Myocyte (in vitro differentiated cells): ENCODE results near the gene APPL2. TPM values are rescaled to one million over a fixed set of nuclear protein-coding genes. Genes with fewer than 3 reads are reported as not detected.
A peak's percentile ranks its signal among the peaks of the same experiment; 100 is the strongest.
"Not testable (repeated sequence)": the region's sequence is repeated elsewhere in the genome, so short reads cannot be mapped to it uniquely, and the experiment has no call there.

Source experiments
- DNase-seq: peaks from one replicate; pipeline ENCODE4 v3.0.0-alpha.2; 2012; ENCODE audit warnings: low read depth
- total RNA-seq: library from RNA; depleted of rRNA; stranded (reverse); fragments of >200 nt; gene quantifications from 2 replicates; pipeline ENCODE4 v1.2.3, GENCODE V29; 2014

The APPL2 gene
- total RNA-seq, 1 donor from 2014 or later: 20.4 TPM

DNA sequence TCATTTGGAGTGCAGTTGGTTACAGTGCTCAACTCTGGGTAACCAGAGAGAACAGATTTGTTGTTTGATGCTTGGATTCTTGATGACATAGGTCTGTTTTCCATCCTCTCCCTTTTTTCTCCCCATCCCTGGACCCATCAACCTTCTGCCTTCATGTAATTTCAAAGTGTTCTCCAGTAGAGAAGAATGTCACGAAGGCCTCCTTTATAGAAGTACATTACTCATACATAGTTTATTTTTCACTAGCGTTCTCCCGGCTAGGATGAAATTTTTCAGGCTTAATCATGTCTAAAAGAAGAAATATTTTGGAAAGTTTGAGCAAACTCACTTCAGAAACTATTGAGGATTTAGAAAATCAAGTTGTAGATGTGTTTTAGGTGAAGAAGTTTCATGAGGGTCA lies 20.9 kb upstream of the APPL2 start:
- peak; percentile 33 for DNase-seq

DNA sequence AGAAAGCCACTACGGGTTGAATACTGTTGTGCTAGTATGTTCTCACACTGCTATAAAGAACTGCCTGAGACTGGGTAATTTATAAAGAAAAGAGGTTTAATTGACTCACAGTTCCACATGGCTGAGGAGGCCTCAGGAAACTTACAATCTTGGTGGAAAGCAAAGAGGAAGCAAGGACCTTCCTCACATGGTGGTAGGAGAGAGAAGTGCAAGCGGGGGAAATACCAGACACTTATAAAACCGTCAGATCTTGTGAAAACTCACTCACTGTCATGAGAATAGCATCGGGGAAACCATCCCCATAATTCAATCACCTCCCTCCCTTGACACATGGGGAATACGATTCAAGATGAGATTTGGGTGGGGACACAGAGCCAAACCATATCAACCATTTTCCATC lies 20.5 kb upstream of the APPL2 start:
- not testable (repeated sequence) for DNase-seq

DNA sequence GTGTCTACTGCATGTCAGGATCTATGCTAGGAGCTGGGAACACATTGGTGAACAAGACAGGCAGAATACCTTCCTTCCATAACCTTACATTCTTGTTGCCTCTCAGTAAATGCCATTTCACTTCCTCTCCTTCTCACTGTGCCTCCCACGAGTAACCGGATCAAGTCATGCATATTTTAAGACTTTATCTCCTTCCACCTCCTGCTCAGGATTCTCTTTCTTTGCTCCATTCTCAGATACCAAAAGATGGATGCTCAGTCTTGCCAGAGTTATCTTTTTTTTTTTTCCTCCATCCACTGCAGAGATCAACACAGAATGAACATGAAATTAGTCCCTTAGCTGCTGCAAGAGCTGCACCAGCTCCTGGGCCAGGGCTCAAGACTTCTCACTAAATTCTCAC lies 20.0 kb upstream of the APPL2 start:
- no peak for DNase-seq

DNA sequence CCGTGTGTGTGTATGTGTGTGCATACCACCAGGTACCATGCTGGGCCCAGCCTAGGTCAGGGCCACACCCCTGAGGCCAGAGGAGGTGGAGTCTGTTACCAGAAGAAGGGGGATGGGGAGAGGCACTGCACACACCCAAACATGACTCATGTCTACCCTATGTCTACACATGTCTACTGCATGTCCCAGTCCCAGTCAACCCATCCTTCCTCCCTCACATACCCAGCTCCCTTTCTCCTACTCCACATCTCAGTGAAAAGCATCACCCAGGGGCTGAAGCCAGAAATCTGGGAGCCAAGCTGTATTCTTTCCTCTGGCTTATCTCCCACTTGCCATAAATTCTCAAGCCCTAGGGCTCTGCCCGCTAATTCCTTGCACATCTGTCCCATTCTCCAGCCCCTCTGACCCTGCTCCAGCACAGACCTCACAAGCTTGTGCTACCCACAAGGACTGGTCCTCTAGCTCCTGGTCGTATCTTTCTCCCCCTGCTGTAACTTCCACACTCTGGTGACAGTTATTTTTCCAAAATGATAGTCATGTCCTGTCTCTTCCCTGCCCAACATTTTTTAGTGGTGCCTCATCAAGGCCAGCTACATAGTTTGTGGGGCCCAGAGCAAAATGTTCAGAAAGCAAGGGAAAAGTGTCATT lies 18.0 kb upstream of the APPL2 start:
- DNase-seq: peak; percentile 72

DNA sequence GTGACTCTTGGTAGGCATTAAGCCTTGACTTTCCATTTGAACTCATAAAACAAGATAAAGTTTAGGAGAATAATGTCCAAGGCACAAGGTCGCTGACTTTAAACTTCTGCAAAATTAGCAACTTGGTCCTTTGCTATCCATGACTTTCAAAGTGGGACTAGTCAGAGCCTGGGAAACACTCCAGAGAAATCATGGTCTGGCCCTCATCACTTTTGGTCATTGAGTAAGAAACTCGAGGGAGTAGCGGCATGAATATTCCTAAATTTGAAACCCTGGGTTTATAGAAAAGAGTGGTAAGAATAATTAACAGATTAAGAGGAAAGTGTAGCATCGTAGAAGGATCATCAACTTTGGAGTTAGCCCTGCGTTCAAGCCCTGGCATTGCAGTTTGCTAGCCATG lies 16.9 kb upstream of the APPL2 start:
- DNase-seq: no peak

DNA sequence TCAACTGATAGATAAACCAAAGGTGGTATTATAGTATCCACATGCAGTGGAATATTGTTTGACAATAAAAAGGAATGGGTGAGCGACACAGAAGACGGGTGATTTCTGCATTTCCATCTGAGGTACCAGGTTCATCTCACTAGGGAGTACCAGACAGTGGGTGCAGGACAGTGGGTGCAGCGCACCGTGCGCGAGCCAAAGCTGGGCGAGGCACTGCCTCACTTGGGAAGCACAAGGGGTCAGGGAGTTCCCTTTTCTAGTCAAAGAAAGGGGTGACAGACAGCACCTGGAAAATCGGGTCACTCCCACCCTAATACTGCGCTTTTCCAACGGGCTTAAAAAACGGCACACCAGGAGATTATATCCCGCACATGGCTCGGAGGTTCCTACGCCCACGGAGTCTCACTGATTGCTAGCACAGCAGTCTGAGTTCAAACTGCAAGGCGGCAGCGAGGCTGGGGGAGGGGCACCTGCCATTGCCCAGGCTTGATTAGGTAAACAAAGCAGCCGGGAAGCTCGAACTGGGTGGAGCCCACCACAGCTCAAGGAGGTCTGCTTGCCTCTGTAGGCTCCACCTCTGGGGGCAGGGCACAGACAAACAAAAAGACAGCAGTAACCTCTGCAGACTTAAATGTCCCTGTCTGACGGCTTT lies 9.9 kb upstream of the APPL2 start:
- not testable (repeated sequence) for DNase-seq

DNA sequence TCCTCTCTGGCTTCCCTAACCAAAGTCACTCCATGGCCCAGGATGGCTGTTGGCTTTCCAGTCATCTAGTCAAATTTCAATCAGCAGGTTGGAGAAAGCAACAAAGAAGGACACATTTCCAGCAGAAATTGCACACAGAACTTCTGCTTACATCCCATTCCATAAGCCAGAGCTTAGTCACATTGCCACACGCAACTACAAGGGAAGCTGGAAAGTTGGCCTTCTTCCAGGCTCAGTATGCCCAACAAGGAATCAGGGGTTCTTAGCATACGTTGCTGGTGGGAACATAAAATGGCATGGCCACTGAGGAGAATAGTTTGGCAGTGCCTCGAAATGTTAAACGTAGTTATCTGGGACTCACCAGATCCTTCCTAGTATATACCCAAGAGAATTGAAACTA lies 9.3 kb upstream of the APPL2 start:
- no peak for DNase-seq

DNA sequence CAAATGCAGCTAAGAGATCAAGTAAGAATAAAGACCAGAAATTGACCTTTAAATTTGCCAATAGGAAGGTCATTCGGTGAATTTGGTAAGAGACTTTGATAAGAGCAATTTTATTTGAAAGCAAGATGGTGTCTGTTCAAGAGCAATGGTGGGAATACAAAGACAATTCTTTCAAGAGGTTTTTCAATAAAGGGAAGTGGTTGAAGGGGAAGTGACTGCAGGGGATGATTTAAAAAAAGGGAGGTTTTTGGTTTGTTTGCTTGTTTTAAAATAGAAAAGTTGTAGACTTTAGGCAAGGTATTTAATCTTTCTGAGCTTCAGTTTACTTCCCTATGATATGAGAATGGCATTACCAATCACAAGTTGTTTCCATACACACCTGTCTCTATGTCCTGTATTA lies 4.3 kb upstream of the APPL2 start:
- no peak for DNase-seq

DNA sequence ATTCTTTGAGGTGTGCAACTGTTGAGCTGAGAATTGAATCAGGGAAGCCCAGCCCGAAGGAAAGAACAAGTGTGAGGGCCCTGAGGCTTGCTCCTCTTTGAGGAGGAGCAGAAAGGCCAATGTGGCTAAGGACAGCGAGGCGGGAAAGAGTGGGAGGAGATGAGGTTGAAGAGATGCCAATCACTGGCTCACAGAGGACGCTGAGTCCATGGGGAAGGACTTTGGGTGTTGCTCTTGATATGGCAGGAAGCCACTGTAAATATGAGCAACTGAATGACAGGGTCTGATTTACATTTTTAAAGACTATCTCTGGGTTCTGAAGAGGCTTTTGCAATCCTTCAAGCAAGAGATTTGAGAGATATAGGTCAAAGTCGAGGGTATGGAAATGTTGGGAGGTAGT lies 3.3 kb upstream of the APPL2 start:
- no peak for DNase-seq

DNA sequence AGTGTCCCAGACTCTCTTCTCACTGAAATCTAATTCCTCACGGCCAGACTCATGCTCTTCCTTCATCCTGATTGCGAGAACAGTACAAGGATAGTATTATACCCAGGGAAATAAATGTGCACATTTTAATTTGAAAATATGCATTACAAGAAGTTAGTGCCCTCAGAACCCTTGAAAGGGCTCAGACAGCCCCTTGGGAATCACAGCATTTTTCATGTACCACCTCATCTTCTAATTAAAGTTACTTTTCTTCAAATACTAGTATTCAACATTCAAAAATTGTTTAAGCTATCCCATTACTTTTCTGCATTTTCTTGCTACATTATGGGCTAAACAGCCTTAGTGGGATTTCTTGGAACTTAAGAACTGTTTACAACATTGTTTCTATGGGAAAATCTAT lies 1.7 kb upstream of the APPL2 start:
- no peak for DNase-seq

DNA sequence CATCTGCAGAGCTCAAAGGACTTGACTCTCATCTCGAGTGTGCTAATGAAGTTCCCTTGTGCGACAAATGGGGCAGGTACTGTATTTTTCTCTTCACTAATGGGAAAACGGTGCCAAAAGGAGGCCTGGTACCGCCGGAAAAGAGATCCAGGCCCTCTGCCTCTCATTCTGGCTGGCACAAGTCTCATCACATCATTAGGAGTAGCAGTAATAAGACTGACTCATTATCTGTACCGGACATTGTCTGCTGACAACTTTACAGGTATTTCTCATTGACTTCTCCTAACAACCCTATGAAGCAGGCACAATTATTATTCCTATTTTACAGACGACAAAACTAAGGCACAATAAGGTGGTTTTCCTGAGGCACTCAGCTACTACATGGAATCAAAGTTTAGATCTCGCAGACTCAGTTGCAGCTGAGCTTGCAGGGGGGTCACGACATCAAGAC lies 668 bp downstream of the APPL2 start:
- DNase-seq: no peak

DNA sequence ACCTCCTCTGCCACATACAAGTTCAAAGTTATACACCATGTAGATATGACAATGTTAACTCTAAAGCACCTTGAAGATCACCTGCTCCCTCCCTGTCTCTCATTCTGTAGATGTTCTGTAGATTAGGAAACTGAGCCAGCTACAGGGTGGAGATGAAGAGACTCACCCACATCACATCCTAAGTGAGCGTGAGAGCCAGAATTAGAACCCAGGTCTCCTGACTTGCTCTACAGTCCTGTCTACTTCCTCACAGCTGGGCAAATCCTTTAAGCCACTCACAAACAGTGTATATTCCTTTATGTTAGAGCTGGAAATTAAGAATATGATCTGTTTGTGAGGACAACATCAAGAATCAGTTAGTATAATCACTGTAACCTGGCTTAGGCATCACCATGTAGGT lies 1.8 kb downstream of the APPL2 start:
- DNase-seq: no peak

DNA sequence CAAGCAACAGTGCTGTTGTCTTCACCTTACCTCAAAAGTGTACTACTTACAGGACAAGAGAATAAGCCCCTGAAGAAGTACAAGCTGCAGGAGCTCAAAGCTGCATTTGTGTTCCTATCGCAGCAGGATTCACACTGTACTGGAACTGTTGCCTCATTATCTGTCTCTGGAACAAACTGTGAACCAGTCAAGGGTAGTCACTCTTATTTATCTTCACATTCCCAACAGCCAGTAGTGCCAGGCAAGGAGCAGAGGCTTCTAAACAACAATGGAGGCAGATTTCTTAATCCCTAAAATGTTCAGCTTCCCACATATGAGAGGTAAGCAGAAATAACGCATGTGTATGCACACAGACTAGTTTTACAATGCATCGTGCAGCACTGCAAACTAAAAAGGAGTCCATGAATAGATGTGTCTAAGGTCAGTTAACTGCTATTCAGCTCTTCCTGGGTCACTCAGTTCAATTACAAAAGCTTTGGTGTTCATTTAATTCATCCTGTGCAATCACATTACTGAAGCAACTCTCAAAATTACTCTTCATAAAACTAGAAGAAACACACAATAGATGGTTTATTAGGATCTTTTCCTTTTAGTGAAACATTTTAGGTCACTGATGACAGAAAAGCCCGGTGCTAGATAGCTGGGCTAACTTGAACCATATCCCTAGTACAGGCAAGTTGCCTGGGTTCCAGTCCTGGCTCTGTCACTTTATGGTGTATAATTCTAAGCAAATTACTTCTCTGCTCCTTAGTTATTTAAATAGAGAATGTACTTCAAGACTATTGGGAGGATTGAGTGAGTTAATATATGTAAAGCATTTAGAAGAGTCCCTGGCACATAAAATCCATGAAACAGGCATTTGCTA lies 2.7 kb downstream of the APPL2 start:
- no peak for DNase-seq

DNA sequence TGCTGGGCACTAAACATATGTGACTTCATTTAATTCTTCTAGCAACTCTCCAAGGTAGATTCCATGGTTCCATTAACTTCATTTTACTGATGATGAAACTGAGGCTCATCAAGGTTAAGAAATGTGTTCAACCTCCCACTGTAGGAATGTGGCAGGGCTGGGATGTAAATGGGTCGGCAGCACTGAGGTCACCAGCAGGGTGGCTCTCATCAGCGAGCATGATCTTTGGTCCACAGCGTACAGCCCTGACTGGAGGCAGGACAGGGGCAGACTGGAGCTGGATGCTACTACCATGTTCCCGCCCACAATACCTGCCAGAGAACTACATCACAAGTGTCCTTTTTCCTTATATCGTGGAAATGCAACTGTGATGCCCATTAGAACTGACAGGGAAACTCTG lies 4.6 kb downstream of the APPL2 start:
- DNase-seq: no peak

DNA sequence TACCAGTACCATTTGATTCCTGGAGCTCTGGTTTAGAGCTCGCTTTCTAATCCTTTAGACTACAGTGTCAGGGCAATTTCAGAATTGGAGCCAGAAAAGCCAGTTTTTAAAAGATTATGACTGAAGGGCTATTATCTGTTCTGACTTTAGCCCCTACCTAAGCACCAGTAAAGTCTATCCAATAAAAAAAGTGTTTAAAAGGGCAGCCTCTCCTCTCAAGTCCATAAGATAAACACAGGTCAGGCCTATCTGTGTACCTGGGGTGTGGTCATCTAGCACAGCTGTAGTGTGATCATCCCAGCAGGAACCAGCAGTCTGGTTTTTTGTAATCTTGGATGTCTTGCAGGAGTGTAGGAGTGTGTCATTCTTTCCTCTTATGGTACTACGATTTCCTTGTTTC lies 6.6 kb downstream of the APPL2 start:
- DNase-seq: no peak

DNA sequence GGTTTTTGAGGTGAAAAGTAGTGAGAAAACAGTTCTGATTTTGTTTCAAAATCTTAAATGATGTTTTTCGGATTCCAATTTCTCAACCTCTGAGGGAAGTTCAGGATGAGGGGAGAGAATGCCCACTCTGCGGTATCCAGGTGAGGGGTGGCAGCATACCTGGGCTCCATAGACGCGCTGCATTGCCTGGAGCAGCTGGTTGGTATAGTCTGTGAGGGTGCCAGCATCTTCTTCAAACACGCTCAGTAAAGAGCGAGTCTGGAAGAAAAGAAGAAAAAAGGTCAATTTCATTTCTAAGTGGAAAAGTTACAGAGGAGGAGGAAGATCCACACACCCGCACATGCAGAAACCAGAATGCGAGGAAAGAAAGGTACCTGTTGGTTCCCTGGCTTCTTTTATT lies 7.0 kb downstream of the APPL2 start:
- no peak for DNase-seq

DNA sequence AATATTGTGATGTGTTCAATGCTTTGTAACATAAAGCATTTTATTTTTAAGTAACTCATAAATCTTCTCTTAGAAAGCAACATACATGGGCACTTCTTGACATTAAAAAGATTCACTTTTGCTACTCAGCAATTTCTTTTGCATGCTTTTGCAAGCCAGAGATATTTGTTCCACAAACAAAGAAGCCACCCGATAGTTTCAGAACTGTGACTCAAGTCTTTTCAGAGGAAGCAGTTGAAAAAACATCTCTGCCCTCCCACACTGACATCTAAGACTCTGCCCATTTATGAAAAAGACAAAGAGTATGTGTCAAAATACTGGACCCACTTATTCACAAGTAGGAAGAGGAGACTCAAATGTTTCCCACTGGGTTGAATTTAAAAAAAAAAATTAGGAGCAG lies 7.5 kb downstream of the APPL2 start:
- DNase-seq: peak; percentile 53

DNA sequence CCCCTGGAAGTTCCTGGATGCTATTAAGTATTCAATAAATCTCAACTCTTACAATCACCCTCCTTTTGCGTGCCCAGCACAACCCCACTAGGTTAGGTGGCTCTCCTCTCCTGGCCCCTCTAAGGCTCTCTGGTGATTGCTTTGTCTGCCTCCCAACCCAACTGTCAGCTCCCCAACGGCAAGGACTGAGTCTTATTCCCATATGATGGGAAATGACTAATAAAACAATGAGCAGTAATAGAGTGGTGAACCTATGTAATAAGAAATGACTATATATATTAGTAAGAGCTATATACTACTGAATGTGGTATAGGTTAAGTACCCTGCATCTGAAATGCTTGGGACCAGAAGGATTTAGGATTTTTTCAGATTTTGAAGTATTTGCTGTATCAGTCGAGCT lies 8.1 kb downstream of the APPL2 start:
- no peak for DNase-seq

DNA sequence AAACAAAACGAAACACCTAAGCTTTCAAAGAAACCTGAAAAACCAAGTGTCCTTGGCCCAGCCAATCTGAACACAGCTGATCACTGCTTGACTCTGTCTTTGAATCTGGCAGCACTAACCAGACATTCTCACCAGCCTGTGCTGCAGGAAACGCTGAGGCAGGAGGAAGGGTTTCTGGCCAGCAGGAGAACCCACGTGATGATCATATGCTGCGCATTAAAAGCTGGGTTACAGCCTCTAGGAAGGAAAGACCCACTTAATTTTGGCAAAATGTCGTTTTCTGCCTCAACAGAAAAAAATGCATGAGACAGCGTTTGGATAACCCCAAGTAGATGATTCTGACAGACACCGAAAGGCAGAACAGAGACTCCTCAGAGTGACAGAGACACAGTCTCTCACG lies 9.8 kb downstream of the APPL2 start:
- DNase-seq: peak; percentile 78

DNA sequence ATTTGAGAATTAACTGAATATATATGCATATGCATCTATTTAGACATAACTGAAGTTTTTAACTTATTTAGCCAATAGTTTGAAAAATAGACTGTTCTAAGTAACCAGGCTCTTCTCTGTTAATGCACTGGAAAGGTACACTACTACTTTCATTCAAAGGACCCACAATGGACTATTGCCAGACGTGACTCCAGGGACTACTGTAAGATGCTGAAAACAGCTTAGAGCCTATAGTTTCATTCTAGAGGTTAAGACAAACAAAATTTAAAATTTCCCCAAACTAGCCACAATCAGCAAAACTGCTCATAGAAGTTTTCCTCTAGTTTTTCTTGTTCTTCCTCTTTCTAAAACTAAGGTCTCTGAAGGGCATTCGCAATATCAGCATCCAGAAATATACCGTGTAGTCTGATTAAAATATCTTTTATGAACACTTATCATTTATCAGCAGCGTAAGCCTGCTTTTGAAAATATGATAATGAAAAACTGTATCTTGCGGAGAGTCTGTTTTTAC lies 10.4 kb downstream of the APPL2 start:
- no peak for DNase-seq

DNA sequence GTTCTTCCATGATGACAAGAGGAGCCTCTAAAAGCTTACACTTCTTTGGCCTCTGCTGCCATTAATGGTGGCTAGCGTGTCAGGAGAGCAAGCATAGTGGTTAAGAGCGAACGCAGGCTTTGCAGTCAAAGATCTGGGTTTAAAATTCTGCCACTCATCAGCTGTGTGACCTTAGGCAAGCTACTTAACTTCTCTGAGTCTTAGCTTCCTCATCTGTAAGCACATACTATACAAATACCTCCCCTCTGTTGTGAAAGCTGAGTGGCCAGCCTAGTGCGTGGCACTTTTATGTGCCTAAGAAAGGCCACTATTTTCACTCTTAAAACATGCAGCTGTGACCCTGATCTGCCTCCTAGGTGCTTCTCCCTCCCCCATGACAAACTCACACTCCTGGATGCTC lies 11.6 kb downstream of the APPL2 start:
- no peak for DNase-seq

DNA sequence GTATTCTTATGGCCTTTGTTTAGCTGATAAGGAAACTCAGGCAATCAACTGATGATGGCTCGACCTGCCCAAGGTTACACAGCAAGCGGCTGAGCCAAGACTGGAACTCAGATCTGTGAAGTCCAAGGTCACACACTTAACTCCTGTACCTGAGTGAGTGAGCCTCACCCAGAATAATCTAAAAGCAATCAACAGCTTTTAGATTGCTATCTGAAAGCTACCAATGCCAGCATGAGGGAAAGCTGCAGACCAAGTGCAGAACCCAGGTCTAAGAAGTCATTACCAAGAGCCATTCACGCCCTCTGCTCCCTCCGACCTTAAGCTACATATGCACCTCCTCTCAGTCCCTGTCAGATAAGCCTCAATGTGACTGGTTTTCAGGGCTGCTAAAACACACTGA lies 12.1 kb downstream of the APPL2 start:
- DNase-seq: no peak
